A549 (cell line): ENCODE data around the gene SUSD3. TPM values are rescaled to one million over a fixed set of nuclear protein-coding genes. Genes with fewer than 3 reads are reported as not detected.

ENCODE experiments used
- ATAC-seq, 2 experiments: fragments of 200-7000 bp in 1 of 2; fragments of >200 bp in 1 of 2; cut with Nextera tagmentation in 1 of 2; cut with Tn5 transposase in 1 of 2; 3 replicates each; pipeline versions ENCODE4 v1.8.0 to v1.9.1; 2018 to 2020; ENCODE audit warnings: mild to moderate bottlenecking in 1 of 2, moderate library complexity in 1 of 2
- CTCF ChIA-PET: fragments of 300-600 bp; sonication (Branson Sonifier 250); formaldehyde crosslinking; extraction: SDS; loops from one replicate; lab custom pipeline; 2021; ENCODE audit warnings: antibody characterized with exemption, inconsistent platforms; lab: Yijun Ruan, JAX
- POLR2A ChIA-PET: fragments of 350-600 bp; formaldehyde crosslinking; extraction: SDS; loops from one replicate; lab custom pipeline; 2021; ENCODE audit warnings: antibody characterized with exemption, inconsistent platforms; lab: Yijun Ruan, JAX
- DNase-seq, 2 experiments: peaks; one replicate each; pipeline versions ENCODE4 v3.0.0 to v3.0.0-alpha.2; 2011 to 2016; ENCODE audit warnings: low read depth in 1 of 2, low spot score in 1 of 2
- FAIRE-seq: peaks from 2 replicates; lab custom pipeline; 2011; peaks lifted over from hg19 to GRCh38; lab: Jason Lieb, UNC
- H3K27ac ChIP-seq, 2 experiments: fragments of >200 bp; sonication (Bioruptor Twin); formaldehyde crosslinking; 3 replicates each; pipeline ENCODE4 v1.5.1; 2016 to 2017
- H3K4me1 ChIP-seq: fragments of >200 bp; sonication (Bioruptor Twin); formaldehyde crosslinking; 3 replicates; pipeline ENCODE4 v1.6.1; 2016
- H3K4me2 ChIP-seq: fragments of >200 bp; sonication (Bioruptor Twin); formaldehyde crosslinking; 3 replicates; pipeline ENCODE4 v1.6.1; 2016
- H3K4me3 ChIP-seq: fragments of >200 bp; sonication (Bioruptor Twin); formaldehyde crosslinking; 3 replicates; pipeline ENCODE4 v1.5.1; 2016
- H3K9me3 ChIP-seq: fragments of >200 bp; sonication (Bioruptor Twin); formaldehyde crosslinking; 3 replicates; pipeline ENCODE4 v1.6.1; 2016
- HDAC2 ChIP-seq: fragments of 200-600 bp; sonication (generic); IDR thresholded peaks from 2 replicates; pipeline ENCODE4 v1.6.1; 2016
- HEYL ChIP-seq: fragments of 250-450 bp; sonication (Bioruptor Pico); IDR thresholded peaks from 2 replicates; pipeline ENCODE4 v1.8.0; 2021; ENCODE audit warnings: mild to moderate bottlenecking, moderate library complexity
- KDM1A ChIP-seq: fragments of 200-600 bp; sonication (generic); IDR thresholded peaks from 2 replicates; pipeline ENCODE4 v1.6.1; 2016; ENCODE audit warnings: low read depth, mild to moderate bottlenecking
- KDM5A ChIP-seq: fragments of 200-600 bp; sonication (generic); IDR thresholded peaks from 2 replicates; pipeline ENCODE4 v1.6.1; 2016; ENCODE audit warnings: antibody characterized with exemption, mild to moderate bottlenecking
- SMC3 ChIP-seq: fragments of >200 bp; sonication (Bioruptor Twin); formaldehyde crosslinking; IDR thresholded peaks from 3 replicates; pipeline ENCODE4 v1.6.1; 2018; ENCODE audit warnings: inconsistent platforms
- ZFP36 ChIP-seq: fragments of 450-650 bp; IDR thresholded peaks from 2 replicates; pipeline ENCODE4 v1.6.1; 2014; ENCODE audit warnings: borderline replicate concordance; ENCODE audit not compliant: partially characterized antibody
- ZNF302 ChIP-seq: fragments of 250-450 bp; sonication (Bioruptor Pico); IDR thresholded peaks from 2 replicates; pipeline ENCODE4 v1.9.0; 2021; ENCODE audit warnings: inconsistent platforms, mild to moderate bottlenecking, moderate library complexity
- ZSCAN20 ChIP-seq: fragments of 250-450 bp; sonication (Bioruptor Pico); IDR thresholded peaks from 2 replicates; pipeline ENCODE4 v1.8.0; 2022; ENCODE audit warnings: mild to moderate bottlenecking, moderate library complexity
- WGBS: methylation state at CpG from one replicate; pipeline ENCODE4 v1.1.6; 2017; ENCODE audit errors: missing lambda C conversion rate; 5-methylcytosine and 5-hydroxymethylcytosine counted together
- polyA plus RNA-seq, 4 experiments: library from polyadenylated mRNA; depleted of rRNA in 3 of 4; stranded (reverse); fragments of >200 nt; fragmentation: RNase III in 1 of 4; extraction: RNeasy Plus Mini Kit Qiagen cat#74134 plus additional on column Dnase treatment in 1 of 4; gene quantifications; 2 replicates in 3 of 4; 3 replicates in 1 of 4; pipeline ENCODE4 v1.2.3, GENCODE V29; 2011 to 2017
- TF ChIP-seq, protein P1 (sequence below): fragments of 200-600 bp; sonication (generic); IDR thresholded peaks from 2 replicates; pipeline ENCODE4 v1.6.1; 2016; ENCODE audit warnings: antibody characterized with exemption, mild to moderate bottlenecking, moderate library complexity
- TF ChIP-seq, protein P2 (sequence below): fragments of >200 bp; sonication (Bioruptor Twin); formaldehyde crosslinking; IDR thresholded peaks from 3 replicates; pipeline ENCODE4 v1.5.1; 2016

Gene SUSD3
- polyA plus RNA-seq, 2 of the 4 experiments (the other 2 are of a cell fraction), result 0.27 to 0.34 TPM

DNA sequence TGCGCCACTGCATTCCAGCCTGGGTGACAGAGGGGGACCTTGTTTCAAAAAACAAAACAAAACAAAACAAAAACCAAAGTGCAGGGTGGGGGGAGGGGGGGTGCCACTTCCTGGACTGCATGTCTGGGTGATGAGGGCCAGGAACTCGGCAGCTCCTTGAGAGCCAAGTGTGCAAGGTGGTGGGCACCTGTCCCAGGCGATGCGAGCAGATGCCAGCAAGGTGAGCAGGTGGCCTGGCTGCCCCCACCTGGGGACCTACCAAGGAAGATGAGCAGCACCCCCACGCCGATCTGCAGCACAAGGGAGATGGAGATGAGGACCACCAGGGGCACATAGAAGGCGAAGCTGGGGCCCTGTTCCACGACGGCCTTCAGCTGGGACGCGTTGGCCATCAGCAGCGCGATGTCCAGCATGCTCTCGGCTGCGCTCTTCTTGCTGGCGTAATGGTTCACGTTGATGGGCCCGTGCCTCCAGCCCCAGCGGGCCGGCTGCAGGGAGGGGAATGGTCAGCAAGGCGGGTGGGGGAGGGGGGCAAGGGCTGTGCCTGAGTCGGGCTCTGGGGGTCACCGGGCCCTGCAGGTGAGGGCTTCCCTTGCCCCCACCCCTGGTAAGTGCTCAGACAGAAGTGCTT lies 67.8 kb downstream of the SUSD3 start:
- H3K4me3 ChIP-seq, result no peak overlapping the region
- DNase-seq, result no peak
- no peak overlapping the region for H3K27ac ChIP-seq
- H3K4me2 ChIP-seq, result no peak overlapping the region
- ChIA-PET POLR2A (no interaction called here), CTCF (interaction anchor here (0.6 to 8.0 kb wide), 6 partner anchors 9 to 179 kb away, joined by 3 to 42 read pairs (median 4); partner anchors contain the start of gene NINJ1)
- over 99% methylated on average over 21 of the region's 23 CpGs for WGBS
- no peaks in the 10 kb centered on the region for H3K9me3 ChIP-seq
- H3K4me1 ChIP-seq, result peaks cover 14% of the 10 kb centered on the region; the same call in 2 of the 3 replicates
- FAIRE-seq, result no peak
- no peak for ATAC-seq
- TF ChIP-seq KDM5A (no peak), ZNF302 (no peak), HDAC2 (no peak), HEYL (CRISPR knock-in tag) (no peak)
- TF ChIP-seq, protein P1, sequence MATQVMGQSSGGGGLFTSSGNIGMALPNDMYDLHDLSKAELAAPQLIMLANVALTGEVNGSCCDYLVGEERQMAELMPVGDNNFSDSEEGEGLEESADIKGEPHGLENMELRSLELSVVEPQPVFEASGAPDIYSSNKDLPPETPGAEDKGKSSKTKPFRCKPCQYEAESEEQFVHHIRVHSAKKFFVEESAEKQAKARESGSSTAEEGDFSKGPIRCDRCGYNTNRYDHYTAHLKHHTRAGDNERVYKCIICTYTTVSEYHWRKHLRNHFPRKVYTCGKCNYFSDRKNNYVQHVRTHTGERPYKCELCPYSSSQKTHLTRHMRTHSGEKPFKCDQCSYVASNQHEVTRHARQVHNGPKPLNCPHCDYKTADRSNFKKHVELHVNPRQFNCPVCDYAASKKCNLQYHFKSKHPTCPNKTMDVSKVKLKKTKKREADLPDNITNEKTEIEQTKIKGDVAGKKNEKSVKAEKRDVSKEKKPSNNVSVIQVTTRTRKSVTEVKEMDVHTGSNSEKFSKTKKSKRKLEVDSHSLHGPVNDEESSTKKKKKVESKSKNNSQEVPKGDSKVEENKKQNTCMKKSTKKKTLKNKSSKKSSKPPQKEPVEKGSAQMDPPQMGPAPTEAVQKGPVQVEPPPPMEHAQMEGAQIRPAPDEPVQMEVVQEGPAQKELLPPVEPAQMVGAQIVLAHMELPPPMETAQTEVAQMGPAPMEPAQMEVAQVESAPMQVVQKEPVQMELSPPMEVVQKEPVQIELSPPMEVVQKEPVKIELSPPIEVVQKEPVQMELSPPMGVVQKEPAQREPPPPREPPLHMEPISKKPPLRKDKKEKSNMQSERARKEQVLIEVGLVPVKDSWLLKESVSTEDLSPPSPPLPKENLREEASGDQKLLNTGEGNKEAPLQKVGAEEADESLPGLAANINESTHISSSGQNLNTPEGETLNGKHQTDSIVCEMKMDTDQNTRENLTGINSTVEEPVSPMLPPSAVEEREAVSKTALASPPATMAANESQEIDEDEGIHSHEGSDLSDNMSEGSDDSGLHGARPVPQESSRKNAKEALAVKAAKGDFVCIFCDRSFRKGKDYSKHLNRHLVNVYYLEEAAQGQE, result no peak
- TF ChIP-seq, protein P2, sequence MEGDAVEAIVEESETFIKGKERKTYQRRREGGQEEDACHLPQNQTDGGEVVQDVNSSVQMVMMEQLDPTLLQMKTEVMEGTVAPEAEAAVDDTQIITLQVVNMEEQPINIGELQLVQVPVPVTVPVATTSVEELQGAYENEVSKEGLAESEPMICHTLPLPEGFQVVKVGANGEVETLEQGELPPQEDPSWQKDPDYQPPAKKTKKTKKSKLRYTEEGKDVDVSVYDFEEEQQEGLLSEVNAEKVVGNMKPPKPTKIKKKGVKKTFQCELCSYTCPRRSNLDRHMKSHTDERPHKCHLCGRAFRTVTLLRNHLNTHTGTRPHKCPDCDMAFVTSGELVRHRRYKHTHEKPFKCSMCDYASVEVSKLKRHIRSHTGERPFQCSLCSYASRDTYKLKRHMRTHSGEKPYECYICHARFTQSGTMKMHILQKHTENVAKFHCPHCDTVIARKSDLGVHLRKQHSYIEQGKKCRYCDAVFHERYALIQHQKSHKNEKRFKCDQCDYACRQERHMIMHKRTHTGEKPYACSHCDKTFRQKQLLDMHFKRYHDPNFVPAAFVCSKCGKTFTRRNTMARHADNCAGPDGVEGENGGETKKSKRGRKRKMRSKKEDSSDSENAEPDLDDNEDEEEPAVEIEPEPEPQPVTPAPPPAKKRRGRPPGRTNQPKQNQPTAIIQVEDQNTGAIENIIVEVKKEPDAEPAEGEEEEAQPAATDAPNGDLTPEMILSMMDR, result no peak

DNA sequence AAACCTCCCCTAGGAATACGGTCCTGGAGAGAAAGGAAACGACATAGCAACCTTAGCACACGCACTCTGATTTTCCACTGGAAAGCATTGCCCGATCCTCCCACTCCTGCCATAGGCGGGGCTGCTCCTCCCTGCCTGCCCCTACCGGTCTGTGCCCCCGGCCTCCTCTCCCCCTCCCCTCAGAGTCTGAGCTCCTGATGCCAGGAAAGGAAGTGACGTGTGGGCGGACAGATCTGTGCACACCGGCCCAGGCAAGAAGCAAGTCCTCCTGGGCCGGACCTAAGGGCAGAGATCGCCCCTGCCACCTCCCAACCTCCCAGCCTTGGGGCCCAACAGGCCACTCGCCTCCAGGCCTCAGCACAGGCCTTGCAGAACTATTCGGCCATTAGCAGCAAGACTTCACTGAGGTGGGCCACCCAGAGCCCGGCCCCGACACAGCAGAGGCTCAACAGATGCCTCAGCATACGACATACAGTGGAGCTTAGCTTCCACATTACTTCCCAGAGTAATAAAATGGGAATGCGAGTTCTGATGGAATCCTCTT lies 68.4 kb downstream of the SUSD3 start:
- ATAC-seq, result no peak
- WGBS, result 83% methylated on average over 17 of the region's 18 CpGs
- CTCF ChIA-PET, result interaction anchor here (0.7 to 3.9 kb wide), 2 partner anchors 18 to 176 kb away, joined by 4 to 23 read pairs; no protein-coding TSS in a partner anchor
- no peaks in the 10 kb centered on the region for H3K9me3 ChIP-seq
- no peak for TF ChIP-seq SMC3
- TF ChIP-seq, all 56 proteins: peak for 0
- no peak for FAIRE-seq
- POLR2A ChIA-PET, result no interaction called here
- H3K4me3 ChIP-seq, result no peak overlapping the region
- peaks cover 20% of the 10 kb centered on the region for H3K4me1 ChIP-seq
- H3K4me2 ChIP-seq, result no peak overlapping the region
- DNase-seq, result no peak
- peak overlapping the region in 1 of 2 experiments; percentile 23; a peak in 1 of 6 replicates for H3K27ac ChIP-seq

DNA sequence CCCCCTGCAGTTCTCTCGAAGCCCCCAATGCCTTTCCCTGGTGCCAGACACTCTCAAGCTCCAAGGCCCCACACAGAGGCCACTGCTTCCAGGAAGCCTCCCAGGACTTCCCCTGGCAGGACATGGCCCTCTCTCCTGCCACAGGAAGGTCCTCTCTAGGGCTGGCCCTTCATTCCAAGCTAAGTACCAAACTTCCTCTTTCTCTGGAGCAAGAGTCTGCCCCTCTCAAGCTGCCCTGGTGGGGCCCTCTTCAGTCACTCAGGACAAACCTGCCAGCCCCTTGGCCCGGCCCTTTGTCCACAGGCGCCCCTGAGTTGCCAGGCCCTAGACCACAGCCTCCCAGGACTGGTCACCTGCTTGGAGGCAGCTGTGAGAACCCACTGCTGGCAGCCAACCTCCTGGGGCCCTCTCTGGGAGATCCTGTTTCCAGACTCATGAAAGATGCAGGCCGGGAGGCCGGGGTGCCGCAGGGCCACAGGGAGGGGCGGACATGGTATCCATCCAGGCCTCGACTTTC lies 69.0 kb downstream of the SUSD3 start:
- no peak for TF ChIP-seq ZSCAN20 (CRISPR knock-in tag)
- no peak for TF ChIP-seq KDM1A
- peak; percentile 67 for TF ChIP-seq ZFP36
- TF ChIP-seq, all 56 proteins: peak for 1
- H3K27ac ChIP-seq, result peak overlapping the region in 1 of 2 experiments; percentile 23; a peak in 2 of 6 replicates
- CTCF ChIA-PET, result interaction anchor here (0.7 to 3.9 kb wide), 2 partner anchors 18 to 175 kb away, joined by 4 to 23 read pairs; no protein-coding TSS in a partner anchor
- POLR2A ChIA-PET, result no interaction called here
- no peaks in the 10 kb centered on the region for H3K9me3 ChIP-seq
- DNase-seq (no peak), ATAC-seq (no peak), FAIRE-seq (no peak)
- 67% methylated on average over 6 of the region's 8 CpGs for WGBS
- no peak overlapping the region for H3K4me3 ChIP-seq
- H3K4me1 ChIP-seq, result peaks cover 25% of the 10 kb centered on the region
- H3K4me2 ChIP-seq, result no peak overlapping the region
